Posterior cingulate gyrus (tissue), 11 donors: ENCODE results near the gene TMCC1.
"Not testable (repeated sequence)": the region's sequence is repeated elsewhere in the genome, so short reads cannot be mapped to it uniquely, and the experiment has no call there.

Experiments
- DNase-seq, 10 donors: peaks; one replicate each; pipeline versions ENCODE4 v3.0.0 to v3.0.0-alpha.2; 2020 to 2021; ENCODE audit warnings: mixed read lengths in 3 of 10
- intact Hi-C: fragments of 100-400 bp; cut with DNase I; formaldehyde crosslinking; loops from one replicate; pipeline ENCODE4 v1.15.1; 2023

The TMCC1 gene

DNA sequence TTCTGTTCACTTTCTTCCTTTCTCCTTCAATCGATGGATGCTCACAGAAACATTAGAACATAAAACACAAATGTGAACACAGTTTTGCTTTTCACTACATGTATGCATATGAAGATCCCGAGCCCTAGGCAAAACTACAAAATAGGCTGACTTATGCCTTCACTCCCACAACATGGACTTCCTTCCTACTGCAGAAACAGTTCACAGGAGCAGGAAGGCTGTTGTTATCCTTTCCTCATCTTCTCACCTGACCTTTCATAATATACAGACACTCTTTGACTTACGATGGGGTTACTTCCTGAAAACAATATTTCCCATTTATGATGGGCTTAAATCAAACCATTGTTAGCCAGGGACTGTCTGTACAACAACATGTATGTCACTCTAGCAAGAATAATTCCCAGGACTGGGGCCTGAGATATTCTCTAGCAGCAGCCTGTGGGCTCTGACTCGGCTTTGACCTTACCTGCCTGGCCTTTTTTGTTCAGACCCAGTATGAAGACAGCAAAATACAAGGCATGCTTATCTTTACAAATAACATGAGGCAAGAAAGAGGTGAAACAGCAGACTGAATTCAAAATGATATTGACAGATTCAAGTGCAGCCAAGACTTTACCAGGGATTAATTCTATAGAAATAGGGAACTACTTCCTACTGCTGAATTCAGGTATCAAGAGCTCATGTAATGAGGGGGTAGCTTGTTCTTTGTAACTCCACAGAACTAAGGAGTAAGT is 235.2 kb downstream of the TMCC1 start:
- DNase-seq, result no peak
- intact Hi-C loops, result no loop called here

DNA sequence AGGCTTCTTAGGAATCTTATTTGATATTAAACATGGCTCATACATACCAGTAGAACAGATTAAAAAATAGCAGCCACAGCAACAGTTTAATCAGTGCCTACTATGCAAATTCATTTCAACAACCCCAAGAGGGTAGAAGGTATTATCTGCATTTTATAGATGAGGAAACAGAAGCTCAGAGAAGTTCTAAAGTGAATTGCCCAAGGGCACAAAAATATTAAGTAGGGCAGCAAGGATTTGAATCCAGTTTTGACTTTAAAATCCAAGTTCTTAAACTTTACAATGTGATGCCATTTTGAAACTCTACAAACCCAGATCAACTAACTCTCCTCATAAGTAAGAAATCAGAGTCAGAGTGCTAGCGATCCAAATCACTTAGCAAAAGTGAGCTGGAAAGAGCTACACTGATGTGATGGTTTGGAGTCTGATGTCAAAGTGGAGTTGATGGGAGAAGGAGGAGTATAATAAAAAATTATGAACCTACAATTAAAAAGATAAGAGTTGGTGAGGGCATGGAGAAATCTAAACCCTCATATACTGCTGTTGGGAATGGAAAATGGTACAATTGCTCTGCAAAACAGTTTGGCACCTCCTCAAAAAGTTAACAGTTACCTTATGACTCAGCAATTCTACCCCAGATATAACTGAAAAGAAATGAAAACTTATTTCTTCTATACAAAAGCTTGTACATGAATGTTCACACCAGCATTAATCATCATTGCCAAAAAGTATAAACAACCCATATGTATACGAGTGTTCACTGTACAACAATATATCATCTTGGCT is 236.1 kb downstream of the TMCC1 start:
- intact Hi-C loops, result no loop called here
- DNase-seq, result no peak

DNA sequence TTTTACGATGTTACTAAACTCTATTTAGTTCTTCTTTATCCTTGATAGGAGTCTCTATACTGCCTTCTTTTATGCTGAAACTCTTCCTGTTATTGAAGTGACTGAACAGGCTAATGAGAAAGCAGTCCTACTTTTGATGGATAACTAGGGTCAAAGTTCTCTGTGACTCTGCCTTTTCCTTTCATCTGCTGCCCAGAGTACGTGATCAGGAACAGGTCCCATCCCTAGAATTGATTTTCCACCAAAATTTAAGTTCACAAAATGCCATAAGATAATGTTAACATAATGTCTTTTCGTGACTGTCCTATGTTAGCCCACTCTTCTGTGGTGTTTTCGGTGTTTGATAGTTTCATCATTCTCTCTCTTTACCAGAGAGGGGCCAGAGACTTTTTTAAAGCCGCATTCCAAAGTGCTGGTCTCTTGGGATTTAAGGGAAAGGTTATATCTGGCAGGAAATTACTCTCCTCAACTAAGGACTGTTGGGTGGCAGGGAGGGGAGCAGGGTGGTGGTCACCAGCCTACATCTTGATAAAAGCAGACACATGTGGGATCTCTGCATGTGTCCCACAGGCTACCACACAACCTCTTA is 236.8 kb downstream of the TMCC1 start:
- intact Hi-C loops, result no loop called here
- no peak for DNase-seq

DNA sequence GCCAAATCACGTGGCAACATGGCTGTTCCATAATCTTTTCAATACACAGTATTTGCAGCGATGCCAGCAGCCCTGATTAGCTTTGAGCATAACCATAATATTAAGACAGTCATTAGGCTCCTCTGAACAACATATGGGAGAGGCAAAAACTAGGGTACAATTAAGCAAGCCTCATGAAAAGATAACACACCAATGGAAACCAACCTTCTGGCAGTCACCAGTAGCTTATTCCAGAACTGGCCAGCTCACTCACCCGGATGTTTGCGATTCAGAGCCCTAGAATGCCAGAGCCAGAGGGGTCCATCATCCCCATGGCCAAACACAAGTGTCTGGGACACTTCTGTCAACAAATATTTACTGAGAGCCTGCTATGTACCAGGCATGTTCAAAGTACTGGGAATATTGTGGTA is 238.2 kb downstream of the TMCC1 start:
- intact Hi-C loops, result no loop called here
- DNase-seq, result no peak

DNA sequence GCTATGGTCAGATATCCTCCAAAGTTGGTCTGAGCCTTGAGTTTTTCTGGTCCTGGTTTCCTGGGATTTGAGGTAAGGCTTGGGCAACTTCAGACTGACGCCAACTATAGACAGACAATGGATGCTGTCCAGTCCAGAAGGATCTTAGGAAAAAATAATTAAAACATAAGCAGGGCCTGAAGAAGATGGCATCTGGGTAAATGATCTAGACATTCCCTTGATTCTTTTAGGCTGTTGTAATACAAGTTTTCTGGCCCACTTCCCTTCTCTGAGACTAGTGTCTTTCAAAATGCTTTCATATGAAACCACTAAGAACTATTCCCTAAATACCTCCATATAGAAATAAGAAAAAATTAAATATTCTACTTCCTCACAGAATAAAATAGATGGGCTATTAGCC is 239.4 kb downstream of the TMCC1 start:
- no peak for DNase-seq
- intact Hi-C loops, result loop anchor here (5.0 kb wide), 2 partner anchors 33 to 283 kb away; no protein-coding TSS in a partner anchor

- intact Hi-C loops, result loop anchor here (5.0 kb wide), 2 partner anchors 34 to 284 kb away; no protein-coding TSS in a partner anchor
Measured at GRCh38 chr3:129653019-129653418, 240.5 kb downstream of the TMCC1 start.

GRCh38 chr3:129651435-129652202 is 241.9 kb downstream of the TMCC1 start:
- DNase-seq, result peak in 7 of 10 donors; percentile 16 to 87 (median 38)
- intact Hi-C loops, result loop anchor here (1.0 to 5.0 kb wide), 3 partner anchors 36 to 286 kb away; no protein-coding TSS in a partner anchor

More at GRCh38 chr3:129653019-129653418, 240.5 kb downstream of the TMCC1 start:
- DNase-seq, result no peak

- DNase-seq, result peak in 8 of 10 donors; percentile 43 to 94 (median 73)
- intact Hi-C loops, result loop anchor here (1.0 to 5.0 kb wide), 3 partner anchors 37 to 287 kb away; no protein-coding TSS in a partner anchor
Measured at GRCh38 chr3:129650256-129650872, 243.1 kb downstream of the TMCC1 start.

- intact Hi-C loops, result no loop called here
Measured at GRCh38 chr3:129648391-129648790, 245.1 kb downstream of the TMCC1 start.

DNA sequence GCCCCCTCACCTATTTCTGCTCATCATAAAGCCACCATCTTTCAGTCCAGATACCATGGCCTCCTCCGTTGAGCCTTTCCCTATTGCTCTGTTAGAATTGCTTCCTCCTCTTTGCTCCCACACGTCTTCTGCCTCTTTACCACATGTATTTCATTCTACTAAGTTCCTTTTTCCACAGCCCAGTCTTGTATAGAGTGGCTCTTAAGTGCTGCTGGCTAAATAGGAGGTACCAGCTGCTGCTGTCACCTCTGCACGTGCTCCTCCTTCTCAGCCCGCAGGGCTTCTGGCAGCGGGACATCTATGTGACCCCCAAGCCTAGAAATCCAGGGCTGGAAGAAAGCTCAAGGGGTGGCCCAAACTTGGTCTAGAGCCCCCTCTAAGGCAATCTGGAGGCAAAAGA is 248.2 kb downstream of the TMCC1 start:
- intact Hi-C loops, result no loop called here
- DNase-seq, result no peak

More at GRCh38 chr3:129648391-129648790, 245.1 kb downstream of the TMCC1 start:
- DNase-seq, result no peak

GRCh38 chr3:129644836-129645235 is 248.7 kb downstream of the TMCC1 start:
- intact Hi-C loops, result no loop called here
- DNase-seq, result no peak

- DNase-seq, intact Hi-C loops: not testable (repeated sequence)
Measured at GRCh38 chr3:129641567-129642260, 251.8 kb downstream of the TMCC1 start.

DNA sequence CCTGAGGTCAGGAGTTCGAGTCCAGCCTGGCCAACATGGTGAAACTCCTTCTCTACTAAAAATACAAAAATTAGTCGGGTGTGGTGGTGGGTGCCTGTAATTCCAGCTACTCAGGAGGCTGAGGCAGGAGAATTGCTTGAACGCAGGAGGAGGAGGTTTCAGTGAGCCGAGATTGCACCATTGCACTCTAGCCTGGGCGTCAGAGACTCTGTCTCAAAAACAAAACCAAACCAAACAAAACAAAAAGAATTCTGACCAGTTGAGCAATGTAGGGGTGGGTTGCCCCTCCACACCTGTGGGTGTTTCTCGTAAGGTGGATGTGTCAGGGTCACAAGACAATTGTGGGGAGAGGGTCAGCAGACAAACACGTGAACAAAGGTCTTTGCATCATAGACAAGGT is 252.5 kb downstream of the TMCC1 start:
- intact Hi-C loops, DNase-seq: not testable (repeated sequence)

GRCh38 chr3:129638481-129638880 is 255.0 kb downstream of the TMCC1 start:
- intact Hi-C loops, result no loop called here
- DNase-seq, result no peak

DNA sequence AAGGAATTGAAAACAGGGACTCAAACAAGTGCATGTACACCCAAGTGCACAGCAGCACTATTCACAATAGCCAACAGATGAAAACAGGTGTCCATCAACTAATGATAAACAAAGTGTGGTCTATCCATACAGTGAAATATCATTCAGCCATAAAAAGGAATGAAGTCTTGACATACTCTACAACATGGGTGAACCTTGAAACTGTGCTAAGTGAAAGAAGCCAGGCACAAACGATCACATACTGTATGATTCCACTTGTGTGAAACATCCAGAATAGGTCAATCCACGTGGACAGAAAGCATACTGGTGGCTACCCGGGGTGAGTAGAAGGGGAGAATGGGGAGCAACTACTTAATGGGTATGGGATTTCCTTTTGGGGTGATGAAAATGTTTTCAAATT is 257.4 kb downstream of the TMCC1 start:
- DNase-seq, result no peak
- intact Hi-C loops, result no loop called here

DNA sequence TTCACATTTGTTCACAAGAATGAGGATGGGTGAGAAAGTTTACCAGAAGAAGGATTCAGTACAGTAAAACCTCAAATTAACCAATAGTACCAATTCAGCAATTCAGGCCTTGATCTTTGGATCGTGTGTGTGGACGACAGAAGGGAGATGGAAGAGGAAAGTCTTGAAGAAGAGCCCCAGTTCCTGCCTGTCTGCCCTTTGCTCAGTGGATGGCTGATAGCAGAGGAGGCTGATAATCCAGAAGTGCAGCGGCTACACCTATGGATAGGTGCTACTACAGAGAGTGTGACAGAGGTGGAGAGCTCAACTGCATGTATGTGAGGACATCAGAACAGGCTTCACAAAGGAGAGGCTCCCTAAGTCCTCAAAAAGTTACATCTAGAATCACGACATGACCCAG is 257.9 kb downstream of the TMCC1 start:
- intact Hi-C loops, result no loop called here
- DNase-seq, result no peak

DNA sequence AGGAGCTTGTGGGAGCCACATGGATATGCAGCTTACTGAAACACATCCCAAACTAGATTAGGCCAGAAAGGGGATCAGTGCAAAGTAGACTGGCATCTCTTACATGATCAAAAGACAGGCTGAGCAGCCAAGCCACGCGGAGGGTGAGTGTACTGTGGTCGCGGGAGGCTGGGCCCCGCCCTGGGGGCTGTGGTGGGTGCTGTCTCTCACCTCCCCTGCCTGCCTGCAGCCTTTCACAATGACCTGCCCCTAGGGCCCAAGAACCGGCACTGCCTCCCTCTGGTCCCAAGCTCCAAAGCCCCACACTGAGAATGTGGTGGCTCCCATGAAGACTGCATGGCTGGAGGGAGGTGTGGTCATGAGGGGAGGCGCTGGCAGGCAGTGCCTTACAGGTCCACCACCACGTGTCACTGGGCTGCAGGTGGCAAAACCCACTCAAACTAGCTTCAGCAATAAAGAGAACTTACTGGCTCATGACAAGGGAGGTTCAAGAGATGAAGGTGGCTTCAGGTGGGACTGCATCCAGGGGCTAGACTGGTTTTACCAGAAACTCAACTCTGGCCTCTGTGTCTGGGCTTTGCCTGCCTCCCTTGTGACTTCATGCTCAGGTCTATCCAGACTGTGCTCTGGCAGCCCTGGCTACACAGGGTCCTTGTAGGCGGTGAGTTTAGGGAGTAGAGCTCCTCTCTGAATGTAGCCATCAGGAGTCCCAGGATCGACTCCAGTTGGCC is 259.6 kb downstream of the TMCC1 start:
- intact Hi-C loops, result no loop called here
- DNase-seq, result no peak

DNA sequence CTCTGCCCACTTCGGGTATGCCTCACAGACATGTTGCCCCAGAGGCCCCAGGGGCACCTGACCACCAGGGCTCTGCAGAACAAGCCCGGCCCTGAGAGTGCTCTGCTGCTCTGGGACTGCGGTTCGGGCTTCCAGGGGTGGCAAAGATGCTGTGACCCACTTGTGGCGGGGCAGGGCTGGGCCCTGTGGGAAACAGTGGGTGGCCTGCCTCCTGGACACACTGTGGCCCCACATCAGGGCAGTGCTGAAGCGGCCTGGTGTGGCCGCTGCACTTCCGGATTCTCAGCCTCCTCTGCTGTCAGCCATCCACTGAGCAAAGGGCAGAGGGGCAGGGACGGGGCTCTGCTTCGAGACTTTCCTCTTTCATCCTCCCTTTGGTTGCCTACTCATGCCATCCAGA is 260.5 kb downstream of the TMCC1 start:
- intact Hi-C loops, result no loop called here
- no peak for DNase-seq

GRCh38 chr3:129632556-129632955 is 261.0 kb downstream of the TMCC1 start:
- DNase-seq, result no peak
- intact Hi-C loops, result no loop called here
